A549 (cell line): ENCODE measurements around the gene ANKRD34A. TPM values are rescaled to one million over a fixed set of nuclear protein-coding genes. Genes with fewer than 3 reads are reported as not detected.

Source experiments
- ATAC-seq, 2 experiments: fragments of 200-7000 bp in 1 of 2; fragments of >200 bp in 1 of 2; cut with Nextera tagmentation in 1 of 2; cut with Tn5 transposase in 1 of 2; 3 replicates each; pipeline versions ENCODE4 v1.8.0 to v1.9.1; 2018 to 2020; ENCODE audit warnings: mild to moderate bottlenecking in 1 of 2, moderate library complexity in 1 of 2
- CTCF ChIA-PET: fragments of 300-600 bp; sonication (Branson Sonifier 250); formaldehyde crosslinking; extraction: SDS; loops from one replicate; lab custom pipeline; 2021; ENCODE audit warnings: antibody characterized with exemption, inconsistent platforms; lab: Yijun Ruan, JAX
- POLR2A ChIA-PET: fragments of 350-600 bp; formaldehyde crosslinking; extraction: SDS; loops from one replicate; lab custom pipeline; 2021; ENCODE audit warnings: antibody characterized with exemption, inconsistent platforms; lab: Yijun Ruan, JAX
- DNase-seq, 2 experiments: peaks; one replicate each; pipeline versions ENCODE4 v3.0.0 to v3.0.0-alpha.2; 2011 to 2016; ENCODE audit warnings: low read depth in 1 of 2, low spot score in 1 of 2
- FAIRE-seq: peaks from 2 replicates; lab custom pipeline; 2011; peaks lifted over from hg19 to GRCh38; lab: Jason Lieb, UNC
- H3K27ac ChIP-seq, 2 experiments: fragments of >200 bp; sonication (Bioruptor Twin); formaldehyde crosslinking; 3 replicates each; pipeline ENCODE4 v1.5.1; 2016 to 2017
- H3K4me1 ChIP-seq: fragments of >200 bp; sonication (Bioruptor Twin); formaldehyde crosslinking; 3 replicates; pipeline ENCODE4 v1.6.1; 2016
- H3K4me2 ChIP-seq: fragments of >200 bp; sonication (Bioruptor Twin); formaldehyde crosslinking; 3 replicates; pipeline ENCODE4 v1.6.1; 2016
- H3K4me3 ChIP-seq: fragments of >200 bp; sonication (Bioruptor Twin); formaldehyde crosslinking; 3 replicates; pipeline ENCODE4 v1.5.1; 2016
- H3K9me3 ChIP-seq: fragments of >200 bp; sonication (Bioruptor Twin); formaldehyde crosslinking; 3 replicates; pipeline ENCODE4 v1.6.1; 2016
- ATOH8 ChIP-seq: fragments of 250-450 bp; sonication (Bioruptor Pico); IDR thresholded peaks from 2 replicates; pipeline ENCODE4 v1.5.0; 2020; ENCODE audit warnings: low read depth, mild to moderate bottlenecking, moderate library complexity
- BHLHE40 ChIP-seq: IDR thresholded peaks from 2 replicates; pipeline ENCODE4 v1.6.1; 2012; ENCODE audit warnings: low read depth, low read length, inconsistent platforms
- CBX2 ChIP-seq: fragments of 200-600 bp; sonication (generic); IDR thresholded peaks from 2 replicates; pipeline ENCODE4 v1.6.1; 2016; ENCODE audit warnings: low read depth, mild to moderate bottlenecking, borderline replicate concordance
- EHF ChIP-seq: fragments of 250-450 bp; sonication (Bioruptor Pico); IDR thresholded peaks from 2 replicates; pipeline ENCODE4 v1.5.0; 2020; ENCODE audit warnings: mild to moderate bottlenecking
- ESRRA ChIP-seq: fragments of 150-350 bp; IDR thresholded peaks from 2 replicates; pipeline ENCODE4 v1.6.1; 2014; ENCODE audit warnings: mild to moderate bottlenecking, low read length, borderline replicate concordance
- FOXS1 ChIP-seq: fragments of 250-450 bp; sonication (Bioruptor Pico); IDR thresholded peaks from 2 replicates; pipeline ENCODE4 v1.5.0; 2020; ENCODE audit warnings: mild to moderate bottlenecking, moderate library complexity
- HOXB13 ChIP-seq: fragments of 250-450 bp; sonication (Bioruptor Pico); IDR thresholded peaks from 2 replicates; pipeline ENCODE4 v1.5.0; 2020; ENCODE audit warnings: low read depth, mild to moderate bottlenecking, moderate library complexity
- HOXB5 ChIP-seq: fragments of 250-450 bp; sonication (Bioruptor Pico); IDR thresholded peaks from 2 replicates; pipeline ENCODE4 v1.5.0; 2020; ENCODE audit warnings: mild to moderate bottlenecking, moderate library complexity
- KDM1A ChIP-seq: fragments of 200-600 bp; sonication (generic); IDR thresholded peaks from 2 replicates; pipeline ENCODE4 v1.6.1; 2016; ENCODE audit warnings: low read depth, mild to moderate bottlenecking
- MAFK ChIP-seq: fragments of 450-650 bp; IDR thresholded peaks from 2 replicates; pipeline ENCODE4 v1.6.1; 2014; ENCODE audit not compliant: partially characterized antibody
- MAZ ChIP-seq: fragments of 150-350 bp; IDR thresholded peaks from 2 replicates; pipeline ENCODE4 v1.6.1; 2014; ENCODE audit warnings: antibody characterized with exemption, low read depth, low read length, borderline replicate concordance
- MYC ChIP-seq: IDR thresholded peaks from 2 replicates; pipeline ENCODE4 v1.6.1; 2012; ENCODE audit warnings: mild to moderate bottlenecking, inconsistent platforms, low read length, improper control_type of control experiment, borderline replicate concordance
- NPAS2 ChIP-seq: fragments of 250-450 bp; sonication (Bioruptor Pico); IDR thresholded peaks from 2 replicates; pipeline ENCODE4 v1.8.0; 2022; ENCODE audit warnings: mild to moderate bottlenecking, moderate library complexity, borderline replicate concordance
- NR3C1 ChIP-seq: fragments of >200 bp; sonication (Bioruptor Twin); formaldehyde crosslinking; IDR thresholded peaks from 3 replicates; pipeline ENCODE4 v1.6.1; 2017
- PHF8 ChIP-seq: fragments of 200-600 bp; sonication (generic); IDR thresholded peaks from 2 replicates; pipeline ENCODE4 v1.6.1; 2016; ENCODE audit warnings: low read depth, mild to moderate bottlenecking, antibody characterized with exemption, moderate library complexity, borderline replicate concordance
- POLR2A ChIP-seq: IDR thresholded peaks from 2 replicates; pipeline ENCODE4 v1.6.1; 2012; ENCODE audit warnings: mild to moderate bottlenecking, low read length
- SMC3 ChIP-seq: fragments of >200 bp; sonication (Bioruptor Twin); formaldehyde crosslinking; IDR thresholded peaks from 3 replicates; pipeline ENCODE4 v1.6.1; 2018; ENCODE audit warnings: inconsistent platforms
- TFCP2L1 ChIP-seq: fragments of 250-450 bp; sonication (Bioruptor Pico); IDR thresholded peaks from 2 replicates; pipeline ENCODE4 v1.5.0; 2021; ENCODE audit warnings: mild to moderate bottlenecking
- USF2 ChIP-seq: fragments of 450-650 bp; IDR thresholded peaks from 2 replicates; pipeline ENCODE4 v1.6.1; 2014; ENCODE audit warnings: antibody characterized with exemption
- ZC3H11A ChIP-seq: fragments of 450-650 bp; IDR thresholded peaks from 2 replicates; pipeline ENCODE4 v1.6.1; 2014; ENCODE audit warnings: antibody characterized with exemption, mild to moderate bottlenecking
- WGBS: methylation state at CpG from one replicate; pipeline ENCODE4 v1.1.6; 2017; ENCODE audit errors: missing lambda C conversion rate; 5-methylcytosine and 5-hydroxymethylcytosine counted together
- polyA plus RNA-seq, 4 experiments: library from polyadenylated mRNA; depleted of rRNA in 3 of 4; stranded (reverse); fragments of >200 nt; fragmentation: RNase III in 1 of 4; extraction: RNeasy Plus Mini Kit Qiagen cat#74134 plus additional on column Dnase treatment in 1 of 4; gene quantifications; 2 replicates in 3 of 4; 3 replicates in 1 of 4; pipeline ENCODE4 v1.2.3, GENCODE V29; 2011 to 2017
- TF ChIP-seq, protein P1 (sequence below): IDR thresholded peaks from 2 replicates; pipeline ENCODE4 v1.6.1; 2012; ENCODE audit warnings: low read depth, borderline replicate concordance
- TF ChIP-seq, protein P2 (sequence below): fragments of >200 bp; sonication (Bioruptor Twin); formaldehyde crosslinking; IDR thresholded peaks from 2 replicates; pipeline ENCODE4 v1.6.1; 2016

The ANKRD34A gene
- polyA plus RNA-seq, 2 of the 4 experiments (the other 2 are of a cell fraction): 0.30 to 0.39 TPM

DNA sequence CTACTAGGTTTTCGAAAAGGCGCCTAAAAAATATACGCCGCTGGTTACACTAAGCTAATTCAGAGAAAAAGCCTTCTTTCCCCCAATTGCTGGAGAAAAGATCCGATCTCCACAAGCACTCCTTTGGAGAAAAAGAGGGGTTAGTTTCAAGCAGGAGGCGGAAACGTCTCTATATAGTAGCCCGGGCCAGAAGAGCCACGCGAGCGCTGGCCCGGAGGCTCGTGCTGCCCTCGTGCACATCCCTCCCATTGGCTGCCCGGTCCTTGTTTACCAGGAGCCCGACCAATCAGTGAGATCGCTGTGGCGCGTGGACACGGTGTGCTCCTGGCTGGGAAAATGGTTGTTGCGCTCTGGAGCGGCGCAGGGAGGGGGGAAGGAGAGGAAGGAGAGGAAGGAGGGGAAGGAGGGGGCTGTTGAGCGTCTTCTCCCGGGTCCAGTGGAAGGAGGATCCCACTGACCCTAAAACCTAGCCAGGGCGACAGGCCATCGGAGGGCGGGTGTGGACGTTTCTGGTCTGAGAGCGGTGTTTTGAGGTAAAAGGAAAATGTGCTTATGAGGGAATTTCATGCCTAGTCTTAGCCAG, 32.1 kb upstream of the ANKRD34A start, which contains the start of gene TXNIP (continued):
- TF ChIP-seq PHF8 (peak; percentile 29; the same call in 1 of the 2 replicates), BHLHE40 (peak; percentile 91), KDM1A (no peak)
- TF ChIP-seq, protein P1, sequence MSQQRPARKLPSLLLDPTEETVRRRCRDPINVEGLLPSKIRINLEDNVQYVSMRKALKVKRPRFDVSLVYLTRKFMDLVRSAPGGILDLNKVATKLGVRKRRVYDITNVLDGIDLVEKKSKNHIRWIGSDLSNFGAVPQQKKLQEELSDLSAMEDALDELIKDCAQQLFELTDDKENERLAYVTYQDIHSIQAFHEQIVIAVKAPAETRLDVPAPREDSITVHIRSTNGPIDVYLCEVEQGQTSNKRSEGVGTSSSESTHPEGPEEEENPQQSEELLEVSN: peak; percentile 95

DNA sequence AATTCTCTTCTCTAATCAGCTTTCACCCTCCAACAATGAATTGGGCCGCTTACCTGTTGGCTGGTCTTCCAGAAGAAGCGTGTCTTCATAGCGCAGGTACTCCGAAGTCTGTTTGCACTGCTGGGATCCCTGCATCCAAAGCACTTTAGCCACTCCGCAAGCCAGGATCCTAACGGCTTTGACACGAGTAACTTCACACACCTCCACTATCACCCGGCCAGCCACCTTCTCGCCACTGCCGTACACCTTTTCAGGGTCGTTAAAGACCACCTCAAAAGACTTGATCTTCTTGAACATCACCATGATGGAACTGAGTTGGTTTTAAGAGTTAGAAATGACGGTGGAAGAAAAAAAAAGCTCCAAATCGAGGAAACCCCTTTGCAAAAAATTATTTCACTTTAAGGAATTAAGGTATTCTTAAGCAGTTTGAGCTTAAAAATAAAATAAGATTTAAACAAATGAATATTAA, 31.6 kb upstream of the ANKRD34A start:
- ATAC-seq (no peak), DNase-seq (no peak), FAIRE-seq (no peak)
- 26% methylated on average over 13 of the region's 13 CpGs for WGBS
- H3K27ac ChIP-seq: no peak overlapping the region; a peak in 1 of 6 replicates
- no peaks in the 10 kb centered on the region for H3K9me3 ChIP-seq
- peak overlapping the region; percentile 42 for H3K4me3 ChIP-seq
- no peak for TF ChIP-seq POLR2A
- H3K4me1 ChIP-seq: peaks cover 7% of the 10 kb centered on the region; the same call in 1 of the 3 replicates
- CTCF ChIA-PET: interaction anchor here (2.3 to 24.2 kb wide), 3 partner anchors 16 to 151 kb away, joined by 7 to 566 read pairs (median 148); partner anchors contain the start of genes HJV and NUDT17
- POLR2A ChIA-PET: interaction anchor here (0.6 kb wide), 1 partner anchor 9 kb away, joined by 3 read pairs; no protein-coding TSS in a partner anchor
- peak overlapping the region; percentile 83 for H3K4me2 ChIP-seq

GRCh38 chr1:145995148-145995881, 30.9 kb upstream of the ANKRD34A start:
- TF ChIP-seq CBX2 (no peak), KDM1A (no peak), TFCP2L1 (CRISPR knock-in tag) (no peak), ZC3H11A (no peak), POLR2A (no peak), SMC3 (no peak), FOXS1 (CRISPR knock-in tag) (no peak), MYC (no peak), HOXB5 (CRISPR knock-in tag) (no peak), NPAS2 (no peak), ATOH8 (CRISPR knock-in tag) (no peak), USF2 (no peak), ESRRA (no peak), MAFK (no peak), EHF (CRISPR knock-in tag) (no peak), HOXB13 (CRISPR knock-in tag) (no peak), NR3C1 (no peak), MAZ (no peak)
- TF ChIP-seq, protein P2, sequence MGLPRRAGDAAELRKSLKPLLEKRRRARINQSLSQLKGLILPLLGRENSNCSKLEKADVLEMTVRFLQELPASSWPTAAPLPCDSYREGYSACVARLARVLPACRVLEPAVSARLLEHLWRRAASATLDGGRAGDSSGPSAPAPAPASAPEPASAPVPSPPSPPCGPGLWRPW: no peak
- Histone ChIP-seq H3K4me3 (no peak overlapping the region), H3K4me2 (no peak overlapping the region; the same call in 2 of the 3 replicates), H3K9me3 (no peaks in the 10 kb centered on the region), H3K4me1 (peaks cover 7% of the 10 kb centered on the region; the same call in 1 of the 3 replicates), H3K27ac (no peak overlapping the region)
- FAIRE-seq (no peak), ATAC-seq (no peak), DNase-seq (no peak)
- CTCF ChIA-PET: interaction anchor here (1.0 to 24.2 kb wide), 4 partner anchors 16 to 150 kb away, joined by 3 to 566 read pairs (median 78); partner anchors contain the start of genes HJV and NUDT17
- POLR2A ChIA-PET: no interaction called here
- WGBS: 45% methylated on average over 8 of the region's 8 CpGs
